HG02588 (cell line): ENCODE data around the gene PPP1R26.
"Not testable (repeated sequence)": the region's sequence is repeated elsewhere in the genome, so short reads cannot be mapped to it uniquely, and the experiment has no call there.

Experiments used
- ATAC-seq: cut with Tn5 transposase; IDR thresholded peaks from one replicate; pipeline ENCODE4 v1.9.1; 2021; ENCODE audit warnings: mild to moderate bottlenecking, moderate library complexity; ENCODE audit not compliant: unreplicated experiment

Gene PPP1R26

DNA sequence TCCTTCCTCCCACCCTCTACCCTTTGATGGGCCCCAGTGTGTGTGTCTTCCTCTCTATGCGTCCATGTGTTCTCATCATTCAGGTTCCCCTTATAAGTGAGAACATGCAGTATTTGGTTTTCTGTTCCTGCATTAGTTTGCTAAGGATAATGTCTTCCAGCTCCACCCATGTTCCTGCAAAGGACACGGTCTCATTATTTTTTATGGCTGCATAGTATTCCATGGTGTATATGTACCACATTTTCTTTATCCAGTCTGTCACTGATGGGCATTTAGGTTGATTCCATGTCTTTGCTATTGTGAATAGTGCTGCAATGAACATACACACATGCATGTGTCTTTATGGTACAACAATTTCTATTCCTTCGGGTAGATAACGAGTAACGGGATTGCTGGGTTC, 21.1 kb upstream of the PPP1R26 start:
- not testable (repeated sequence) for ATAC-seq

DNA sequence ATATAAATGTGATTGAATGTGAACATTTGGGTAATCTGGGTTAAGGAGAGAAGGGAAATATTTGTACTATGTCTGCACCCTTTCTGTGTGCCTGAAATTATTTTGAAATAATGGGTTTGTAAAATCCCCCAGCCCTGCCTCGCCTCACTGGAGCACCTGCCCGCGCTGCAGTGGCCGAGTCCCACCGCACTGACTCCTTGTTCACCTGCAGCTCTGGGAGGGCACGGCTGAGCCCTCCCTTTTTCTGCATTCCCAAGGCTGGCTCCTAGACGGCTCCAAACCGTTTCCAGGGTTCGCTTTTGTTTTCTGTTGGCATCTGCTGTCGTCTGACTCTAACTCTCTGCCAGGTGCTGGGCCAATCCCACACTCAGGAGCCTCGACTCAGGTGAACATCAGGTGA, 17.6 kb upstream of the PPP1R26 start:
- ATAC-seq, result no peak

GRCh38 chr9:135463140-135463539, 16.4 kb upstream of the PPP1R26 start:
- no peak for ATAC-seq

DNA sequence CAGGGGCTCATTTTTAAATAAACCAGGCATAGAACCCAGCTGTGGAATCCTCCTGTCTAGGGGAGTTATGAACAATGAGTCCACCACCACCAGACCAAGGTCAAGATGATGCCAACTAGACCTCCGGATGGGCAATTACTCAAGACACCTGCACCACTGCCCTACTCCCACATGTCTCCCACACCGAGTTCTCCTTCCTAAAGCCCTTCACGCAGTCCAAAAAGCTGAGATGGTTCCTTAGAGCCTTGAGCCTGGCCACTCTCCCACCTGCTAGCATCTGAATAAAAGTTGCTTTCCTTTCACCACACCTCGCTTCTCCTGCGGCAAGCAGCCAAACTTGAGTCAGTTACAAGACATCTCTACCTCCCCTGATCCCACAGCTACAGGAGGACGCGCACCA, 15.4 kb upstream of the PPP1R26 start:
- no peak for ATAC-seq

GRCh38 chr9:135468854-135469521, 10.6 kb upstream of the PPP1R26 start:
- no peak for ATAC-seq

GRCh38 chr9:135471791-135472640, 7.6 kb upstream of the PPP1R26 start:
- no peak for ATAC-seq

DNA sequence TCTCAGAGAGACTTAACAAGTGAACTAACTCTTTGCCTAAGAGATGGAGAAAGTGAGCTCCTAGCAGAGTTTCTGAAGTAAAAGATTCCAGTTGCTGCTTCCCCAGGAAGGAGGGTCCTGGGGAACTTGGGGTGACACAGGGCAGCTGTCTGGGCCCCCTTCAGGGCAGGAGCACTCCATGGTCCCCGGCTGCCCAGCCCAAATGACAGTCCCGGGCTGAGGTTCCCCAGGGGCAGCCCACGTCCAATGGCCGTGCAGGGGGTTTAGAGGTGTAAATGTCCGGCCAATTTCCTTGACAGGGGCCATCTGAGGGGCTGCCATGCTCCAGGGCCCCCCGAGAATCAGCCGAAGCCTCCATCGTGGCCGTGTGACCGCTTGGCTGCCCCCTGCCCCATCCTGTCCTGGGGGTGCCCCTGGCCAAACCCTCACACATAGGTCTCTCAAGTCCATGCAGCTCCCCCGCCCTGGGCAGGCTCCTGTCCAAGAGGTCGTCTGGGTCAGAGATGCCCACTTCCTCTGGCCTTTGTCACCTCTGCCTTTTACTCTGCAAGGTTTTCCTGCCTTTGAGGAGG, 5.5 kb upstream of the PPP1R26 start:
- ATAC-seq, result no peak

GRCh38 chr9:135474915-135475314, 4.7 kb upstream of the PPP1R26 start:
- ATAC-seq, result no peak

- no peak for ATAC-seq
Observed at GRCh38 chr9:135476561-135477355, 2.8 kb upstream of the PPP1R26 start.

- no peak for ATAC-seq
Observed at GRCh38 chr9:135478191-135478590, 1.4 kb upstream of the PPP1R26 start.

GRCh38 chr9:135478829-135479468, 633 bp upstream of the PPP1R26 start:
- ATAC-seq, result no peak

- no peak for ATAC-seq
Observed at GRCh38 chr9:135480071-135480939, 723 bp downstream of the PPP1R26 start.

- ATAC-seq, result no peak
Observed at GRCh38 chr9:135480940-135481310, 1.3 kb downstream of the PPP1R26 start.

GRCh38 chr9:135482015-135482754, 2.6 kb downstream of the PPP1R26 start:
- ATAC-seq, result no peak

DNA sequence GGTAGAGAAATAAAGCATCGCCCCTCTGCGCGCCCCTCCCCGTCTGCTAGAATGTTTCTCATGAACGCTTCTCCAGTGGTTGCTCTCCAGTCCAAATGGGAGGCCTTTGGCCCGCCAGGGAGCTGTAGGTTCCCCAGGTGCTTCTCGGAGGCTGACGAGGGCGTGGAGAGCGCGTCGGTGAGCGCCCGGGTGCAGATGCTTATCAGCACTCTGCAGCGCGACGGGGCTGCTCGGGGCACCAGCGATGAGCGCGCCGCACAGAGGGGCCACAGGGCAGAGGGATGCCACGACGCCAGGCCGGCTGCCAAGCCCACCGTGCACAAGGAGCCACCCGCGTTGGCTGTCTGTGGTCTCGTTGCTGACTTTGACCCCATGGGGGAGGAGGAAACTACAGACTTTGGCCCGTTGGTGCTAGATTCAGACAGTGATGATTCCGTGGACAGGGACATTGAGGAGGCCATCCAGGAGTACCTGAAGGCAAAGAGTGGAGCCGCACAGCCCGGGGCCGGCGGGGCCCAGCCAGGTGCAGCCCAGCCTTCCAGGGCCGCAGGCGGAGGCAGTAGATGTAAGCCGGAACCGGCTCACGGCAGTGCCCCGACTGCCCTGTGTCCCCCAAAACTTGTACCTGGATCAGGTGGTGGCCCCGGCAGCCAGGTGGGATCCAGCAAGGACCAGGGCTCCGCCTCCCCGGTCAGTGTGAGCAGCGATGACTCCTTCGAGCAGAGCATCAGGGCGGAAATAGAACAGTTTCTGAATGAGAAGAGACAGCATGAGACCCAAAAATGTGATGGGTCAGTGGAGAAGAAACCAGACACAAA, 5.1 kb downstream of the PPP1R26 start:
- no peak for ATAC-seq

DNA sequence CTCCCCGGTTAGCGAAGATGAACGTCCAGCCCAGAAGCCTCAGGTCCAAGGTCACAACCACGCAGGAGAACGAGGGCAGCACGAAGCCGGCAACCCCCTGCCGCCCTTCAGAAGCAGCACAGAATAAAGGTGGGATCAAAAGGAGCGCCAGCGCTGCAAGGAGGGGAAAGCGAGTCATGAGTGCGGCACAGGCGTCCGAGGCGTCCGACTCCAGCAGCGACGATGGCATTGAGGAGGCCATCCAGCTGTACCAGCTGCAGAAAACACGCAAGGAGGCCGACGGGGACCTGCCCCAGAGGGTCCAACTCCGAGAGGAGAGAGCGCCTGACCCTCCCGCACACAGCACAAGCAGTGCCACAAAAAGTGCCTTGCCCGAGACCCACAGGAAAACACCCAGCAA, 5.8 kb downstream of the PPP1R26 start:
- no peak for ATAC-seq

GRCh38 chr9:135485832-135486231, 6.2 kb downstream of the PPP1R26 start:
- ATAC-seq, result no peak
